Glomerular endothelial cell (primary cell): Measurements from ENCODE around the gene CLGN. TPM values are rescaled to one million over a fixed set of nuclear protein-coding genes. Genes with fewer than 3 reads are reported as not detected.

ENCODE experiments used
- total RNA-seq: library from RNA; depleted of rRNA; stranded (reverse); fragments of >200 nt; gene quantifications from 2 replicates; pipeline ENCODE4 v1.2.3, GENCODE V29; 2015

CLGN gene
- total RNA-seq, 1 donor from 2014 or later = 1.2 TPM

Other genes with a start within 250 kb of the CLGN start
- gene SCOC, start 54.0 kb downstream of the CLGN start, total RNA-seq = 45.7 and 56.2 TPM in 2 replicates
- not detected in 2 replicates for gene MGAT4D, start 70.6 kb upstream of the CLGN start, total RNA-seq
- gene ELMOD2, start 96.5 kb upstream of the CLGN start, total RNA-seq = 12.8 and 19.1 TPM in 2 replicates
- not detected in 2 replicates for gene UCP1, start 141.3 kb upstream of the CLGN start, total RNA-seq